Activated naive CD4-positive, alpha-beta T cell treated with anti-CD3 and anti-CD28 coated beads, Interleukin-2, amount 10 ng/mL, durations not matched to agents 7 days and 5 days (primary cell): ENCODE data around the gene CD8B.
A peak's percentile ranks its signal among the peaks of the same experiment; 100 is the strongest.
"Not testable (repeated sequence)": the region's sequence is repeated elsewhere in the genome, so short reads cannot be mapped to it uniquely, and the experiment has no call there.

Experiments used
- CTCF ChIA-PET: fragments of 350-600 bp; sonication (Branson Sonifier 250); formaldehyde crosslinking; loops from one replicate; lab custom pipeline; 2021; ENCODE audit warnings: antibody characterized with exemption; lab: Charles Lee
- DNase-seq: peaks from one replicate; pipeline ENCODE4 v3.0.0-alpha.2; 2020
- H3K27ac Mint-ChIP-seq: one replicate; pipeline ENCODE4 v1.8.0; 2021; ENCODE audit warnings: mild to moderate bottlenecking, moderate library complexity, mixed read lengths
- H3K27me3 Mint-ChIP-seq: one replicate; pipeline ENCODE4 v1.8.0; 2021; ENCODE audit warnings: mild to moderate bottlenecking, mixed read lengths
- H3K36me3 Mint-ChIP-seq: one replicate; pipeline ENCODE4 v1.8.0; 2021; ENCODE audit warnings: mixed read lengths
- H3K4me1 Mint-ChIP-seq: one replicate; pipeline ENCODE4 v1.8.0; 2021; ENCODE audit warnings: mixed read lengths
- H3K4me3 Mint-ChIP-seq: one replicate; pipeline ENCODE4 v1.8.0; 2021; ENCODE audit warnings: mild to moderate bottlenecking, moderate library complexity, mixed read lengths
- H3K9me3 Mint-ChIP-seq: one replicate; pipeline ENCODE4 v1.8.0; 2021; ENCODE audit warnings: mixed read lengths

CD8B gene

DNA sequence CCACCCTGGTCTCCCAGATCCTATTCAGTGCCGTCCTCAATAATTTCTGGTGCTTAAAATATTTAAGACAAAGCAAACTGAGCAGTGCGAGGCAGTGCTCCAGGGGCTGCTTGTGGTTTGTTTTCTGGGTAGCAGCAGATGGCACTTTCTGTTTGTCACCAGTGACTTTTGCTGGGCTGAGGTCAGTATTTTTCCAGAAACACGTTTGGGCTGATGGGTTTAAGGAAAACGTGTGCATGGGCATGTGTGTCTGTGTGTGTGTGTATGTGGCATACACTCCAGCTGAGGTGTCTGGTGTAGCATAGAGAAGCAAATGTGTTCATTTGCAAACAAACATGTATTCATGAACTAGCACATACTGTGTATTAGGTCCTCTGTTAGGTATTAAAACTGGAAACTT is 10.1 kb downstream of the CD8B start:
- H3K36me3 Mint-ChIP-seq, H3K4me3 Mint-ChIP-seq, H3K9me3 Mint-ChIP-seq, H3K4me1 Mint-ChIP-seq, CTCF ChIA-PET, H3K27ac Mint-ChIP-seq, DNase-seq: not testable (repeated sequence)
- H3K27me3 Mint-ChIP-seq: peaks cover 12% of the 10 kb centered on the region

DNA sequence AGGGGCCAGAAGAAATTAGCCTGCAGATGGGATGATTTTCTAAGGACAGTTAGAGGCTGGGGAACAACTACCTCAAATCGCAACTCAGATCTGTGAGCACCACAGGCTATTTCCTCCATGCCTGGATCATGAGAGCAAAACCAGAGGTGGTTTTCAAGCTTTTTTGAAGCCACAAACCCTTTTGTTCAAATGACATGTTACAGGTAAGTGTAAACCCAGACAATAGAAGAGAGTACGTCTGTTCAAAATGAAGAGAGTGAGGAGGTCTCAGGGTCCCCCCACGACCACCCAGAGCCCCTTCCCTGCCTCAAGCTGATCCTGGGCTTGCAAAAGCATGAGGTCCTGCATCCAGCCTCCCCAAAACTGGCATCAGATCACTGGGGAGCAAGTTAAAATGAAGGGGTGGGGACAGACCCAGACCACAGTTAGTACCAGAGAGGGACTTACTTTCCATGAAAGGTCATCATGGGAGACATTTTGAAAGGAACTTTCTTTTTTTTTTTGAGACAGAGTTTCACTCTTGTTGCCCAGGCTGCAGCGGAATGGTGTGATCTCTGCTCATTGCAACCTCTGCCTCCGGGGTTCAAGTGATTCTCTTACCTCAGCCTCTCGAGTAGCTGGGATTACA is 19.0 kb downstream of the CD8B start:
- DNase-seq, H3K36me3 Mint-ChIP-seq, CTCF ChIA-PET, H3K9me3 Mint-ChIP-seq, H3K4me3 Mint-ChIP-seq, H3K27me3 Mint-ChIP-seq: not testable (repeated sequence)
- peak overlapping the region; percentile 55 for H3K27ac Mint-ChIP-seq
- peaks cover 22% of the 10 kb centered on the region for H3K4me1 Mint-ChIP-seq

DNA sequence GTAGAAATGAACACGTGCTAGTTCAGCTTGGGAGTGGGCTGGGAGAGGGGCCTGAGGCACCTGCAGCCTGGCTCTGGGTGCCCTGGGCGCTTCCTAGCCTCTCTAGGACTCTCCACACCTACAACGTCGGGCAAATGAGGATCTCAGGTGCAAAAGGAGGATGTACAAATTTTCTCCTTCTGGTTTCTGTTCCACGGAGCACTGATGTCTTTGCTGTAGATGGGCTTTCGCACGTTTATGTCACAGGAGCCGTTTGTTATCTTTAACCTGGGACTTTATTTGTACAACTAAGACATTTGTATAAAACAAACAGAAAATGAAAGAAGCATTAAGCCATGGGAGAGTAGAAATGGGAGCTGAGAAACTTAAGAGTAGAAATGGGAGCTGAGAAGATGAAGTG is 20.4 kb downstream of the CD8B start:
- CTCF ChIA-PET, H3K36me3 Mint-ChIP-seq, H3K27me3 Mint-ChIP-seq, H3K4me3 Mint-ChIP-seq, H3K27ac Mint-ChIP-seq, H3K9me3 Mint-ChIP-seq, DNase-seq: not testable (repeated sequence)
- peaks cover 33% of the 10 kb centered on the region for H3K4me1 Mint-ChIP-seq

DNA sequence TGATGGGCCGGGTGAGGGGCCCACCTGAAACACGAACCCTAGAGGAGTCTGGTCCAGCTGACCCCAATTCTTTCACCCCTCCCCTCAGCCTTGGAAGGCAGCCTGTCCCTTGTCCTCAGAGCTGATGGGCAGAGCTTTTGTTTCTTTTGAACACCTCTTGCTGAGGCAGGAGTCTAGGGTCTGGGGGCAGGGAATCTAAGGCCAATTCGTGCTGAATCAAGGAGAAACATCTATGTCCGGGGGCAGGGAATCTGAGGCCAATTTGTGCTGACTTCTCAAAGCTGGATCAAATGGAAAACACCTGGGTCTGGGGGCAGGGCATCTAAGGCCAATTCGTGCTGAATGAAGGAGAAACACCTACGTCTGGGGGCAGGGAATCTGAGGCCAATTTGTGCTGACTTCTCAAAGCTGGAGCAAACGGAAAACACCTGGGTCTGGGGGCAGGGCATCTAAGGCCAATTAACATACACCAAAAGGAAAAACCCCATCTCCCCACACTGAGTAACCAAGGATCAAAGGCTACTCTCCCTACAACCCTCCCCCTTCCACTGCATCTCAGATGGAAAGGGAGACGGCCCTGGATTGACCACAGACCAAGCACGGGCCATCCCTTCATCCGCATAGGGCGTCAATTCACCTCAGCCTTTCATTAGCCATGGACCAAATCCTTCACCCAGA is 21.7 kb downstream of the CD8B start:
- H3K4me1 Mint-ChIP-seq: peaks cover 33% of the 10 kb centered on the region
- H3K9me3 Mint-ChIP-seq, CTCF ChIA-PET, DNase-seq, H3K27ac Mint-ChIP-seq, H3K27me3 Mint-ChIP-seq, H3K36me3 Mint-ChIP-seq, H3K4me3 Mint-ChIP-seq: not testable (repeated sequence)

DNA sequence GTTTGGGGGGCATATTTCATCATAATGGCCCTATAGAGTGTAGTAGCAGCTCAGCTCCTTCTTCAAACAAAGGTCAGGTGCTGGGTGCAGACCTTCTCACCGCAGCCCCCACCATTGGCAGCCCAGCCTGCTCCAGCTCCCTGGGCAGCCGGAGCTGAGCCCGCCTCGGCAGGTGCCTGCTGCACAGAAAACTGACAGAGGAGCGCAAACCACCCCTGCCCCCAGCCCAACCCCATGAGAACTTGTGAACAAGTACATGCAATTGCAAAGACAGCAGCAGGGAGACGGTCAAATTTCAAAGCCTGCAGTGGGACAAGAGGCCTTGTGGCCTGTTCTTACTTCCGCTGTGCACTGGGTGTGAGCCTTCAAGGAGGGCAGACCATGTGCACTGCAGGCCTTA is 22.2 kb downstream of the CD8B start:
- H3K9me3 Mint-ChIP-seq, H3K27ac Mint-ChIP-seq, CTCF ChIA-PET, H3K4me3 Mint-ChIP-seq, H3K36me3 Mint-ChIP-seq, H3K27me3 Mint-ChIP-seq, DNase-seq: not testable (repeated sequence)
- H3K4me1 Mint-ChIP-seq: peaks cover 33% of the 10 kb centered on the region

DNA sequence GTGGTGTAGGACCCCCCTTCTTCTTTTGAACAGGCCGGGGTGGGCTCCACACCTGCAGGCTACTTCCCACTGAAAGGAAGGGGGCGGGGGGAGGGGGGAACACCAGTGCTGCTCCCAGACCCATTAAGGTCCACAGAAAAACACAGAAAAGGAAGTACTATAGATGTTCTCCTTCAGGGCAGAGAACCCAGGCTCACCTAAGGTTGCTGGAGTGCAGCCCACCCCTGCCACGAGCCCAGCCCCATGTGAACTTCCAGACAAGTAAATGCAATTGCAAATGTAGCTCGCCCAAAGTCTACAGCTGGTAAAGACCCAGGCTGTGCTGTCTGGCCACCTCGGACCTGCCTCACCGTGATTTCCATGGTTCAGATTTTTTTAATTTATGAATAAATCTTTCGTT is 24.0 kb downstream of the CD8B start:
- H3K4me3 Mint-ChIP-seq, H3K27ac Mint-ChIP-seq, DNase-seq, H3K9me3 Mint-ChIP-seq, H3K27me3 Mint-ChIP-seq, H3K36me3 Mint-ChIP-seq, CTCF ChIA-PET: not testable (repeated sequence)
- peaks cover 28% of the 10 kb centered on the region for H3K4me1 Mint-ChIP-seq

DNA sequence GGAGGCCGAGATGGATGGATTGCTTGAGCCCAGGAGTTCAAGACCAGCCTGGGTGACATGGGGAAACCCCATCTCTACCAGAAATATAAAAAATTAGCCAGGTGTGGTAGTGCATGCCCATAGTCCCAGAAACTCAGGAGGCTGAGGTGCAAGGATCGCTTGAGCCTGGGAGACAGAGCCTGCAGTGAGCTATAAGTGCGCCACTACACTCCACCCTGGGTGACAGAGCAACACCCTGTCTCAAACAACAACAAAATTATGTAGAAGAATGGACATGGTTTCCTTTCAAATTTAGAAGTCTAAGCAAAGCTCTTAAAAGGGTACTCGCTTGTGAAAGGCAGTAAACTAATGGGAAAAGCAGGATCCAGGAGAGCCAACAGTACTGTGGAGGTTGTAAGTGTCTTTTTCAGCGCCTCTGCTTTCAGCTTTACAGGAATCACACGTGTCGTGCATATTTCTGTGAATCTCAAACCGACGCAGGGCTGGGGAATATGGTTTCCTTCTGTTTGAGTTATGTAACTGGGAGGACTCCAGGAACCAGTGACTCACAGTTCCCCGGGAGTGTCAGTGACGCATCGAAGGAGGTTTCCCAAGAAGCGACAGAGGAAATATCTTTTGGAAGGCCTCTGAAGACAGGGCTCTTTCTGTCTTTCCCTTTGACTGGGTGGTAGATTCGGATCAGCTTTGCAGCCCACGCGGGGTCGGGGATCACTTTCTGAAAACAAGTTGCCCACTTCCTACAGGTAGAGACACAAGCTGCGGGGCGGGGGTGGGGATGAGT is 24.6 kb downstream of the CD8B start:
- H3K4me1 Mint-ChIP-seq: peaks cover 22% of the 10 kb centered on the region
- DNase-seq: peak; percentile 28
- H3K36me3 Mint-ChIP-seq, H3K27me3 Mint-ChIP-seq, H3K4me3 Mint-ChIP-seq, CTCF ChIA-PET, H3K27ac Mint-ChIP-seq, H3K9me3 Mint-ChIP-seq: not testable (repeated sequence)

DNA sequence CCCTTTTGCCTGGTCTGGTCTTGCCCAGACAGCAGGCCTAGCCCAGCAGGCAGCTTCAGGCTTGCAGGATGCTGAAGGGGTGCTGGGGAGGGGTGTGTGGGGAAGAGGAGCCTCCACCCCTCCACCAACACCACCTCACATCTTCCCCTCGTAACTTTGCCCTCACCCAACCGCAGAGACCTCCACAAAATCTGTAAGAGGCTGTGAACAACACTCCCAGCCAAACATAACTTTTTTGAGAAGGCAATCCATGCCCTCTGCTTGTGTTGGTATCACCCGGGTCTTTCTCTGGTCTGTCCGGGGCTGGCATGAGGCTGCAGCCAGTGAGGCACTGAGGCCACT is 26.2 kb downstream of the CD8B start:
- H3K9me3 Mint-ChIP-seq, H3K4me3 Mint-ChIP-seq, CTCF ChIA-PET, H3K27ac Mint-ChIP-seq, H3K36me3 Mint-ChIP-seq, DNase-seq: not testable (repeated sequence)
- H3K27me3 Mint-ChIP-seq: peaks cover 13% of the 10 kb centered on the region
- peaks cover 15% of the 10 kb centered on the region for H3K4me1 Mint-ChIP-seq

DNA sequence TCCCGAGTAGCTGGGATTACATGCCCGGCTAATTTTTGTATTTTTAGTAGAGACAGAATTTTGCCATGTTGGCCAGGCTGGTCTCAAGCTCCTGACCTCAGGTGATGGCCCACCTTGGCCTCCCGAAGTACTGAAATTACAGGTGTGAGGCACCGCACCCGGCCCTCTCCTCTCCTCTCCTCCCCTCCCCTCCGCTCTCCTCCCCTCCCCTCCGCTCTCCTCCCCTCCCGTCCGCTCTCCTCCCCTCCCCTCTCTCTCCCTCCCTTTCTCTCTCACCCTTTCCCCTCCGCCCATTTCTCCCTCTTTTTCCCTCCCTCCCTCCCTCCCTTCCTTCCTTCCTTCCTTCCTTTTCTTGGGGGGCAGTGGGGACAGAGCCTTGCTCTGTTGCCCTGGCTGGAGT is 28.4 kb downstream of the CD8B start:
- Mint-ChIP-seq H3K9me3 (no peaks in the 10 kb centered on the region), H3K27me3 (peaks cover 15% of the 10 kb centered on the region), H3K4me1 (peaks cover 15% of the 10 kb centered on the region), H3K36me3 (no peaks in the 10 kb centered on the region), H3K27ac (no peak overlapping the region), H3K4me3 (no peak overlapping the region)
- CTCF ChIA-PET: no interaction called here
- no peak for DNase-seq

DNA sequence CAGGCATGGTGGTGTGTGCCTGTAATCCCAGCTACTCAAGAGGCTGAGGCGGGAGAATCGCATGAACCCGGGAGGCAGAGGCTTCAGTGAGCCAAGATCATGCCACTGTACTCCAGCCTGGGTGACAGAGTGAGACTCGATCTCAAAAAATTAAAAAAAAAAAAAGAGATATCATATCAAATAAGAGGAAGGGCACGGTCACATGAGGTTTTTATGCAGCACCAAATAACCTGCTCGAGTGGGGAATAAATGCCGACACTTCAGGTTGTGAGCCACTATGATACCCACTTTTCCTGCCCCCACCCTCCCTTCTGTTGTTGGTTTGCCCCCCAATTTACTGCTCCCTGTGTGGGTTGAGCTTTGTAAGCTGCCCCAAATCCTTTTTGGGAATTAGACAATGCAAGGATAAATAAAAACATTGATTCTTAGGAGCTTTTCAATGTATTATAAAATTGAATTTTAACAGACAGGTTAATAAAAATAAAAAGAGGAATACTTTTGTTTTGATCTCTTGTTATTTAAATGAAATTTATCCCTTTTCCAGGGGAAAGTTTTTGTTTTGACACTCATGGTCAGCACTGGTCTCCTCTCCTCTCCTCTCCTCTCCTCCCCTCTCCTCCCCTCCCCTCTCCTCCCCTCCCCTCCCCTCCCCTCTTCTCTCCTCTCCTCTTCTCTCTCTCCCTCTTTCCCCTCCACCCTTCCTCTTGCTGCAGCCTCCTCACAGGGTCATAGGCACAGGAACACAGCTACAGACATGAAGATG is 29.2 kb downstream of the CD8B start:
- H3K36me3 Mint-ChIP-seq: no peaks in the 10 kb centered on the region
- CTCF ChIA-PET: no interaction called here

DNA sequence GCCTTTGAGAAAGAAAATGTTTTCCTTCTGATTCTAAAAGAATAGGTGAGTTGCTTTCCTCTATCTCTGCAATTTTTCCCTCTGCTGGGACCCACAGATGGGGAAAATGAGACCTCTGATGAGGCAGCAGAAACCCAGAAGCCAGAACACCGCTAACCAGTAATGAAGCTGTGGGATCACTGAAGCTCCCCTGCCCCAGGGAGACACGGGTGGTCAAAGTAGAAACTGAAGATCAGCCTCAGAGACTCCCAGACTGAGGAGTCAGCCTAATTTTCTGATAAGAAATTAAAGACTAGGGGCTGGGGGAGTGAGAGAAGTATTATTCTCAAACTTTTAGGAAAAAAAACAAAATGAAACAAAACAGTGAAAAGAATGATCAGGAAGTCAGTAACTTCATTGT is 30.1 kb downstream of the CD8B start:
- DNase-seq: no peak
- no peaks in the 10 kb centered on the region for H3K9me3 Mint-ChIP-seq
- H3K27me3 Mint-ChIP-seq: peaks cover 21% of the 10 kb centered on the region
- no peaks in the 10 kb centered on the region for H3K36me3 Mint-ChIP-seq
- H3K4me1 Mint-ChIP-seq: peaks cover 14% of the 10 kb centered on the region
- CTCF ChIA-PET: no interaction called here
- no peak overlapping the region for H3K4me3 Mint-ChIP-seq
- no peak overlapping the region for H3K27ac Mint-ChIP-seq

More for the DNA sequence above, 29.2 kb downstream of the CD8B start:
- H3K4me3 Mint-ChIP-seq: no peak overlapping the region
- peaks cover 13% of the 10 kb centered on the region for H3K4me1 Mint-ChIP-seq
- H3K27me3 Mint-ChIP-seq: peaks cover 16% of the 10 kb centered on the region
- no peak for DNase-seq
- no peak overlapping the region for H3K27ac Mint-ChIP-seq
- H3K9me3 Mint-ChIP-seq: no peaks in the 10 kb centered on the region

DNA sequence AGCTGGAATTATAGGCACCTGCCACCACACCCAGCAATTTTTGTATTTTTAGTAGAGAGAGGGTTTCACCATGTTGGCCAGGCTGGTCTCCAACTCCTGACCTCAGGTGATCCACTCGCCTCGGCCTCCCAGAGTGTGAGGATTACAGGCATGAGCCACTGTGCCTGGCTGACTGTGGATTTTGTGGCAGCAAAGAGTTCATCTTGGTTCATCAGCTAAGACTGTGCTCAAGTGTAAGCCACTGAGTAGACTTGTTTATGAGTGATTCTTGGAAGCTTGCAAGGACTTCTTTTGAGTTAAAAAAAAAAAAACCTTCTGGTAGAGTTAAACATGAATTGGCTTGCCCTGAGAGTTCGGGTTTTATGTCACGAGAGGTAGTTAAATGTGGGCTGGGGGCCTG is 34.7 kb downstream of the CD8B start:
- no peak overlapping the region for H3K4me3 Mint-ChIP-seq
- peaks cover 31% of the 10 kb centered on the region for H3K4me1 Mint-ChIP-seq
- no peaks in the 10 kb centered on the region for H3K36me3 Mint-ChIP-seq

DNA sequence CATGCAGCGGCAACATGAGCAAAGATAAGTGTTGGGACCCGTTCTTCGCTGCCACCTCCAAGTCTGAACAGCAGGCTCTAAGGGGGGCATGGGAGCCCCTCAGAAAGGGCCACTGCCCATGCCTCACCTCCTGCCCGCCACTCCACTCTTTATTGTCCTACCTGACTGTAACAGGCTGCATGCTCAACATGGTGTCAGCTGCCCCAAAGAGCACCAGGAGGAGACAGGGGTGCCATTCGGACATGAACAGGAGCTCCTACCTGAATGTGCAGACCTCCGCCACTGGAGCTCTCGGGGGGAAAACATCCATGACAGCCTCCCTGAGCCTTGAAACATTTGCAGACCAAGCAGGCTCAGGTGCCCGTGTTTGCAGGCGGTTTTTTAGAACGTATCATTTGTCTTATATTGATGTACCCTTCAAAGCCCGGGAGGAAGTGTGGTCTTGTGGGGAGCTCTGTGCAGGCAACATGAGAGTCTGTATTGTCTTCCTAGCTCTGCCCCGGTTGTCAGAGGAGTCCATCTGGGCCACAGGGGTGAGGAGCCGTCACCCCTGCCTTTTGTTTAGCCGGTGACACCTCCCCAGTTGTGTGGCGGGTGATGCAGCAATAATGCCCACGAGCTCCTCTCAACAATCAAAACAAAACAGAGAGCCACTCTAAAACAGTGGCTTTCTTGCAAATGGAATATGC is 35.8 kb downstream of the CD8B start:
- peaks cover 31% of the 10 kb centered on the region for H3K4me1 Mint-ChIP-seq
- no peaks in the 10 kb centered on the region for H3K9me3 Mint-ChIP-seq
- CTCF ChIA-PET: interaction anchor here (0.7 to 1.7 kb wide), 2 partner anchors 13 to 18 kb away, joined by 3 to 6 read pairs; no protein-coding TSS in a partner anchor
- H3K36me3 Mint-ChIP-seq: no peaks in the 10 kb centered on the region
- peak overlapping the region; percentile 74 for H3K27ac Mint-ChIP-seq
- H3K27me3 Mint-ChIP-seq: peaks cover 28% of the 10 kb centered on the region
- H3K4me3 Mint-ChIP-seq: peak overlapping the region; percentile 27
- DNase-seq: peak; percentile 71

More for the DNA sequence above, 34.7 kb downstream of the CD8B start:
- H3K27ac Mint-ChIP-seq: peak overlapping the region; percentile 74
- H3K9me3 Mint-ChIP-seq: no peaks in the 10 kb centered on the region
- CTCF ChIA-PET: no interaction called here
- no peak for DNase-seq
- H3K27me3 Mint-ChIP-seq: peaks cover 30% of the 10 kb centered on the region
